K562 (cell line): ENCODE results near the gene EXOSC1. TPM values are rescaled to one million over a fixed set of nuclear protein-coding genes. Genes with fewer than 3 reads are reported as not detected.

ENCODE experiments used
- BRD9 ChIP-seq: fragments of 450-650 bp; IDR thresholded peaks from 2 replicates; pipeline ENCODE4 v1.6.1; 2018; ENCODE audit warnings: low read depth; ENCODE audit not compliant: partially characterized antibody
- CHCHD3 ChIP-seq: fragments of 250-450 bp; sonication (Bioruptor Pico); IDR thresholded peaks from 2 replicates; pipeline ENCODE4 v2.1.2; 2022; ENCODE audit warnings: mild to moderate bottlenecking
- KAT8 ChIP-seq: fragments of 450-650 bp; IDR thresholded peaks from 2 replicates; pipeline ENCODE4 v1.6.1; 2016; ENCODE audit warnings: low read depth, mild to moderate bottlenecking
- RB1 ChIP-seq: fragments of 450-650 bp; IDR thresholded peaks from 2 replicates; pipeline ENCODE4 v1.6.1; 2017; ENCODE audit warnings: low read depth, mild to moderate bottlenecking
- ZNF511 ChIP-seq: sonication (generic); formaldehyde crosslinking; IDR thresholded peaks from 2 replicates; pipeline ENCODE4 v1.8.0; 2022; ENCODE audit warnings: mild to moderate bottlenecking, missing genetic modification reagents
- ZNF639 ChIP-seq, 2 experiments: fragments of 200-800 bp in 1 of 2; sonication (Bioruptor generic) in 1 of 2; sonication (generic) in 1 of 2; formaldehyde crosslinking in 1 of 2; IDR thresholded peaks in 1 of 2; conservative IDR thresholded peaks in 1 of 2; 2 replicates each; pipeline versions ENCODE4 v1.5.0 to v1.6.1; 2016 to 2020; ENCODE audit warnings: missing compliant biosample characterization in 1 of 2, missing genetic modification characterization in 1 of 2, missing genetic modification reagents in 1 of 2
- polyA plus RNA-seq, 8 experiments: library from polyadenylated mRNA; depleted of rRNA in 4 of 8; stranded (reverse) in 5 of 8; unstranded in 3 of 8; fragments of >200 nt; fragmentation: Nextera tagmentation in 2 of 8; fragmentation: Illumina TruSeq in 1 of 8; extraction: Ambion mirVana in 2 of 8; extraction: Trizol in 1 of 8; gene quantifications; 2 replicates each; pipeline versions ENCODE4 v1.2.1 to v1.2.3, GENCODE V29; 2011 to 2014; ENCODE audit warnings: inconsistent platforms in 1 of 8, missing spikeins in 1 of 8
- total RNA-seq, 7 experiments: library from RNA; depleted of rRNA in 6 of 7; stranded (reverse); fragments of >200 nt in 6 of 7; fragmentation: Illumina TruSeq in 2 of 7; extraction: Trizol in 2 of 7; gene quantifications; 2 replicates each; pipeline versions ENCODE4 v1.2.1 to v1.2.3, GENCODE V29; 2011 to 2021; ENCODE audit warnings: low replicate concordance in 1 of 7

EXOSC1 gene
- total and polyA plus RNA-seq, 9 of the 15 experiments (the other 6 are each of a cell fraction or from before 2014, with no cell fraction given): 44.3 to 117 (median 67.0) TPM

- TF ChIP-seq ZNF639 (CRISPR knock-in tag; conservative IDR thresholded peaks at IDR 0.05 in 1 of 2, IDR thresholded peaks at IDR 0.05 in 1 of 2) (no peak), KAT8 (no peak), RB1 (0 out of 2 replicates have a peak, but pooled peaks have one; percentile 17), BRD9 (no peak), CHCHD3 (CRISPR knock-in tag) (no peak), ZNF511 (0 out of 2 replicates have a peak, but pooled peaks have one; percentile 33)
- TF ChIP-seq, all 486 proteins: peak for 75
Observed at GRCh38 chr10:97445722-97446639, at the start of gene EXOSC1, which contains the start of gene ZDHHC16 (continued).
